HCT116 (cell line): ENCODE measurements around the gene HINT1. TPM values are rescaled to one million over a fixed set of nuclear protein-coding genes. Genes with fewer than 3 reads are reported as not detected.

Experiments used
- ATAC-seq: fragments of 200-7000 bp; cut with Tn5 transposase; 2 replicates; pipeline ENCODE4 v1.9.1; 2020; ENCODE audit warnings: mild to moderate bottlenecking, moderate library complexity
- BruUV-seq: library from RNA; stranded (reverse); fragments of 400-500 nt; replicated peaks from 2 replicates; lab custom pipeline; 2021; lab: Mats Ljungman, UMichigan
- CTCF ChIA-PET: fragments of 300-600 bp; sonication (Branson Sonifier 250); formaldehyde crosslinking; loops from one replicate; lab custom pipeline; 2021; ENCODE audit warnings: antibody characterized with exemption; lab: Charles Lee
- POLR2A ChIA-PET: fragments of 300-600, 350-600 bp; sonication (Branson Sonifier 250); formaldehyde crosslinking; loops from one replicate; lab custom pipeline; 2021; ENCODE audit warnings: antibody characterized with exemption; lab: Charles Lee
- RAD21 ChIA-PET, 2 experiments: fragments of 300-600 bp; sonication (Branson Sonifier 250); formaldehyde crosslinking; loops; one replicate each; lab custom pipeline; 2023; ENCODE audit warnings: low total read pairs in 2 of 2; ENCODE audit not compliant: uncharacterized antibody in 2 of 2, unreplicated experiment in 2 of 2, low non-redundant PET in 1 of 2; lab: Charles Lee
- DNase-seq: peaks from one replicate; pipeline ENCODE4 v3.0.0-alpha.2; 2010; ENCODE audit warnings: low read depth, low spot score
- H2AFZ ChIP-seq: fragments of 200-600 bp; shearing (Covaris generic), sonication (generic); 2 replicates; pipeline ENCODE4 v1.6.1; 2017; ENCODE audit warnings: low read depth, mixed run types, mixed read lengths, antibody characterized with exemption, low read length; ENCODE audit not compliant: poor library complexity, severe bottlenecking
- H3K27ac ChIP-seq: 2 replicates; pipeline ENCODE4 v1.5.1; 2012; ENCODE audit warnings: low read depth, low read length
- H3K27me3 ChIP-seq: fragments of 200-600 bp; sonication (generic); 2 replicates; pipeline ENCODE4 v1.6.1; 2016; ENCODE audit warnings: mixed run types, low read length, mixed read lengths; ENCODE audit not compliant: insufficient read depth
- H3K36me3 ChIP-seq, 2 experiments: fragments of 200-500 bp in 1 of 2; fragments of 200-600 bp in 1 of 2; sonication (Bioruptor generic) in 1 of 2; sonication (generic) in 1 of 2; 2 replicates each; pipeline versions ENCODE4 v1.5.1 to v1.6.1; 2014 to 2016; ENCODE audit warnings: low read length in 2 of 2, inconsistent platforms in 1 of 2, mixed read lengths in 1 of 2, mixed run types in 1 of 2; ENCODE audit not compliant: insufficient read depth in 2 of 2, control insufficient read depth in 1 of 2
- H3K4me1 ChIP-seq, 2 experiments: fragments of 200-600 bp in 1 of 2; sonication (generic) in 1 of 2; 2 replicates each; pipeline versions ENCODE4 v1.5.1 to v1.6.1; 2012 to 2017; ENCODE audit warnings: low read length in 2 of 2, inconsistent platforms in 1 of 2, mild to moderate bottlenecking in 1 of 2, mixed read lengths in 1 of 2, mixed run types in 1 of 2, moderate library complexity in 1 of 2; ENCODE audit not compliant: insufficient read depth in 2 of 2, control insufficient read depth in 1 of 2
- H3K4me2 ChIP-seq: fragments of 200-600 bp; sonication (generic); 2 replicates; pipeline ENCODE4 v1.6.1; 2017; ENCODE audit warnings: mixed run types, low read length, mixed read lengths
- H3K4me3 ChIP-seq, 2 experiments: fragments of 200-600 bp in 1 of 2; sonication (generic) in 1 of 2; replicated peaks in 1 of 2; 2 replicates each; pipeline ENCODE4 v1.5.1; 2011 to 2016; ENCODE audit warnings: low read length in 2 of 2, control low read depth in 1 of 2, low read depth in 1 of 2, mild to moderate bottlenecking in 1 of 2, mixed read lengths in 1 of 2, mixed run types in 1 of 2
- H3K79me2 ChIP-seq: fragments of 200-600 bp; sonication (generic); 2 replicates; pipeline ENCODE4 v1.6.1; 2017; ENCODE audit warnings: mild to moderate bottlenecking, mixed run types, low read length, moderate library complexity, mixed read lengths; ENCODE audit not compliant: insufficient read depth
- H3K9ac ChIP-seq: fragments of 200-600 bp; sonication (generic); 2 replicates; pipeline ENCODE4 v1.6.1; 2016; ENCODE audit warnings: low read length, mixed read lengths
- H3K9me2 ChIP-seq: fragments of 200-600 bp; sonication (generic), shearing (Covaris generic); 2 replicates; pipeline ENCODE4 v1.6.1; 2017; ENCODE audit warnings: mixed run types, mild to moderate bottlenecking, moderate library complexity; ENCODE audit not compliant: insufficient read depth
- H3K9me3 ChIP-seq, 2 experiments: fragments of 200-500 bp in 1 of 2; fragments of 200-600 bp in 1 of 2; sonication (Bioruptor generic) in 1 of 2; sonication (generic) in 1 of 2; 2 replicates each; pipeline ENCODE4 v1.6.1; 2014 to 2017; ENCODE audit warnings: low read length in 2 of 2, mixed read lengths in 2 of 2, inconsistent platforms in 1 of 2, low read depth in 1 of 2, mild to moderate bottlenecking in 1 of 2, mixed run types in 1 of 2, moderate library complexity in 1 of 2; ENCODE audit not compliant: control insufficient read depth in 1 of 2, insufficient read depth in 1 of 2
- H4K20me1 ChIP-seq: fragments of 200-600 bp; sonication (generic), shearing (Covaris generic); 2 replicates; pipeline ENCODE4 v1.6.1; 2017; ENCODE audit warnings: mixed run types, mild to moderate bottlenecking, moderate library complexity; ENCODE audit not compliant: insufficient read depth
- CEBPB ChIP-seq: IDR thresholded peaks from 2 replicates; pipeline ENCODE4 v1.6.1; 2012; ENCODE audit warnings: low read depth
- CTCF ChIP-seq, 3 experiments: fragments of 200-600 bp in 1 of 3; sonication (generic) in 1 of 3; IDR thresholded peaks in 2 of 3; conservative IDR thresholded peaks in 1 of 3; 2 replicates each; pipeline ENCODE4 v1.5.1; 2012 to 2017; ENCODE audit warnings: low read depth in 2 of 3, low read length in 2 of 3, antibody characterized with exemption in 1 of 3, borderline replicate concordance in 1 of 3, control low read depth in 1 of 3, mild to moderate bottlenecking in 1 of 3, mixed read lengths in 1 of 3, mixed run types in 1 of 3, moderate library complexity in 1 of 3; ENCODE audit not compliant: insufficient read depth in 1 of 3
- EGR1 ChIP-seq: IDR thresholded peaks from 2 replicates; pipeline ENCODE4 v1.6.1; 2012; ENCODE audit warnings: low read depth
- ELF1 ChIP-seq: IDR thresholded peaks from 2 replicates; pipeline ENCODE4 v1.6.1; 2012; ENCODE audit warnings: low read depth, borderline replicate concordance
- EZH2 ChIP-seq: fragments of 200-600 bp; sonication (generic); IDR thresholded peaks from 2 replicates; pipeline ENCODE4 v1.6.1; 2017; ENCODE audit warnings: antibody characterized with exemption, mixed run types
- EZH2phosphoT487 ChIP-seq: fragments of 200-600 bp; IDR thresholded peaks from 2 replicates; pipeline ENCODE4 v1.6.1; 2018; ENCODE audit warnings: antibody characterized with exemption, borderline replicate concordance
- FOSL1 ChIP-seq: IDR thresholded peaks from 2 replicates; pipeline ENCODE4 v1.6.1; 2012; ENCODE audit warnings: low read depth
- MAX ChIP-seq: IDR thresholded peaks from 2 replicates; pipeline ENCODE4 v1.6.1; 2012
- POLR2A ChIP-seq: IDR thresholded peaks from 2 replicates; pipeline ENCODE4 v1.7.0; 2011; ENCODE audit warnings: borderline replicate concordance; ENCODE audit not compliant: insufficient read depth, insufficient read length; ENCODE audit errors: extremely low read depth
- POLR2AphosphoS5 ChIP-seq: IDR thresholded peaks from 2 replicates; pipeline ENCODE4 v1.6.1; 2011; ENCODE audit warnings: mild to moderate bottlenecking, low read depth, low read length, moderate library complexity
- RAD21 ChIP-seq: IDR thresholded peaks from 2 replicates; pipeline ENCODE4 v1.6.1; 2012; ENCODE audit warnings: low read depth, mild to moderate bottlenecking
- REST ChIP-seq: IDR thresholded peaks from 2 replicates; pipeline ENCODE4 v1.6.1; 2012; ENCODE audit warnings: low read depth
- SP1 ChIP-seq: IDR thresholded peaks from 2 replicates; pipeline ENCODE4 v1.6.1; 2012; ENCODE audit warnings: low read depth
- SRF ChIP-seq: IDR thresholded peaks from 2 replicates; pipeline ENCODE4 v1.6.1; 2012; ENCODE audit warnings: low read depth
- YY1 ChIP-seq: IDR thresholded peaks from 2 replicates; pipeline ENCODE4 v1.6.1; 2011; ENCODE audit warnings: low read length, low read depth, moderate library complexity, mild to moderate bottlenecking; ENCODE audit not compliant: insufficient replicate concordance; ENCODE audit errors: extremely low read depth
- ZBTB33 ChIP-seq: IDR thresholded peaks from 2 replicates; pipeline ENCODE4 v1.6.1; 2011; ENCODE audit warnings: mild to moderate bottlenecking, low read length, moderate library complexity; ENCODE audit not compliant: insufficient replicate concordance; ENCODE audit errors: extremely low read depth
- ZFX ChIP-seq: fragments of 450-650 bp; IDR thresholded peaks from 2 replicates; pipeline ENCODE4 v1.6.1; 2017
- ZNF274 ChIP-seq: fragments of 200-500 bp; sonication (Bioruptor generic); IDR thresholded peaks from 2 replicates; pipeline ENCODE4 v1.6.1; 2014; ENCODE audit warnings: mild to moderate bottlenecking, low read depth, low read length, inconsistent platforms
- intact Hi-C: fragments of 100-400 bp; cut with micrococcal nuclease; formaldehyde crosslinking; loops from 2 replicates; pipeline ENCODE4 v1.10.0; 2022
- total RNA-seq: library from RNA; stranded (reverse); gene quantifications from one replicate; pipeline ENCODE4 v1.2.1, GENCODE V29; 2021; ENCODE audit not compliant: unreplicated experiment

HINT1 gene
- total RNA-seq, 1 experiment from 2014 or later = 222 TPM

GRCh38 chr5:131110256-131110594 lies 54.8 kb downstream of the HINT1 start:
- Histone ChIP-seq H3K79me2 (no peaks in the 10 kb centered on the region), H3K36me3 (no peaks in the 10 kb centered on the region), H4K20me1 (no peaks in the 10 kb centered on the region), H3K4me2 (peak overlapping the region; percentile 22; the same call in 1 of the 2 replicates), H2AFZ (peak overlapping the region; percentile 27), H3K27ac (no peak overlapping the region), H3K9ac (no peak overlapping the region), H3K9me3 (no peaks in the 10 kb centered on the region), H3K4me3 (no peak overlapping the region), H3K4me1 (peaks cover 5 to 6% of the 10 kb centered on the region in 2 experiments; a peak in 2 of 4 replicates), H3K27me3 (no peaks in the 10 kb centered on the region), H3K9me2 (no peaks in the 10 kb centered on the region)
- DNase-seq (no peak), ATAC-seq (no peak)
- TF ChIP-seq CTCF (IDR thresholded peaks at IDR 0.05 in 2 of 3, conservative IDR thresholded peaks at IDR 0.05 in 1 of 3; ENCODE audit: borderline replicate concordance in 1 of 3, insufficient read depth in 1 of 3, low read depth in 2 of 3, low read length in 2 of 3) (no peak), ELF1 (no peak), ZBTB33 (no peak), CEBPB (no peak), REST (no peak), POLR2A (no peak), ZNF274 (no peak), EGR1 (no peak), ZFX (no peak), EZH2 (no peak), FOSL1 (no peak), RAD21 (no peak), SRF (no peak), MAX (no peak), YY1 (no peak), POLR2AphosphoS5 (no peak), SP1 (no peak), EZH2phosphoT487 (no peak)
- no TSS peak for BruUV-seq
- intact Hi-C loops = loop anchor here (1.0 to 10.0 kb wide), 5 partner anchors 239 to 1339 kb away; no protein-coding TSS in a partner anchor
- ChIA-PET POLR2A (no interaction called here), RAD21 (no interaction called here), CTCF (interaction anchor here (2.0 kb wide), 1 partner anchor 1210 kb away, joined by 8 read pairs; no protein-coding TSS in a partner anchor)
